SW480 (cell line): ENCODE data around the gene ZNF462.

ENCODE experiments used
- DNase-seq: peaks from one replicate; pipeline ENCODE4 v3.0.0-alpha.2; 2016; ENCODE audit warnings: low spot score

Gene ZNF462

DNA sequence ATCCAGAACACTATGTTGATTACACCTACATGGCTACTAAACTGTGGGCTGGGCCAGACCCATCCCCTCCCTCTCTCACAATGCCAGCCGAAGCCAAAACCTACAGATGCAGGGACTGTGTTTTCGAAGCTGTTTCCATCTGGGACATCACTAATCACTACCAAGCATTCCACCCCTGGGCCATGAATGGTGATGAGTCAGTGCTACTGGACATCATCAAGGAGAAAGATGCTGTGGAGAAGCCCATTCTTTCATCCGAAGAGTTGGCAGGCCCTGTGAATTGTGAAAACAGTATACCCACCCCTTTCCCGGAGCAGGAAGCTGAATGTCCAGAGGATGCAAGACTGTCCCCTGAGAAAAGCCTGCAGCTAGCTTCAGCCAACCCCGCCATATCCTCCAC is 65.0 kb downstream of the ZNF462 start:
- DNase-seq = no peak

DNA sequence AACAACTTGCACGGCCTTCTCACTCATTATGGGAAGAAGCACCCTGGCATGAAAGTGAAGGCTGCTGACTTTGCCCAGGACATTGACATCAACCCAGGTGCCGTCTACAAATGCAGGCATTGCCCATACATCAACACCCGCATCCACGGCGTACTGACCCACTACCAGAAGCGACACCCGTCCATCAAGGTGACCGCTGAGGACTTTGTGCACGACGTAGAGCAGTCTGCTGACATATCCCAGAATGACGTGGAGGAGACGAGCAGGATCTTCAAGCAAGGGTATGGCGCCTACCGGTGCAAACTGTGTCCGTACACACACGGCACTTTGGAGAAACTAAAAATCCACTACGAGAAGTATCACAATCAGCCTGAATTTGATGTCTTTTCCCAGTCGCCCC is 65.4 kb downstream of the ZNF462 start:
- DNase-seq = no peak

DNA sequence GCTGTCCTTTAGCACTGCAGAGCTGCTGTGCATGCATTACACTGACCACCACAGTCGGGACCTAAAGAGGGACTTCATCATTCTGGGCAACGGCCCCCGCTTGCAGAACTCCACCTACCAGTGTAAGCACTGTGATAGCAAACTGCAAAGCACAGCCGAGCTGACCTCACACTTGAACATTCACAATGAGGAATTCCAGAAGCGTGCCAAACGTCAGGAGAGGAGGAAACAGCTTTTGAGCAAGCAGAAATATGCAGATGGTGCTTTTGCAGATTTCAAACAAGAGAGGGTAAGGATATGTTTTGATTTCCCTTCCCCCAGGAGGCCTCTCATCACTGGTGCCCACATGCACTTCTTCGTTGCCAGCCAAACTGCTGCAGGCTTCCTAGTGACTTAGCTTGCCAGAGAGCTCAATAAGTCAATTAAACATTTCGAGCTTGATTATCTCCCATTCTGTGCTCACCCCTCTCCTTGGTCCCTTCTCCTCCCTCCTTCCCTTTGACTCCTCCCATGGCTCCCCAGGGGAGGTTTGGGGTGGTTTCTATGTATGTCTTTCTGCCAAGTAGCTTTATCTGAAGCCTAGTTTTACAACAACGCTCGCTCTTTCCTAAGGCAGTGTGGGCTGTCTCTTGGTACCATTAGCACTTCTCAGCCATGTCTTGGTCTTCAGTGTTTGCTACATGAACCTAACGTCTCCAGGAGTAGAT is 66.7 kb downstream of the ZNF462 start:
- no peak for DNase-seq

DNA sequence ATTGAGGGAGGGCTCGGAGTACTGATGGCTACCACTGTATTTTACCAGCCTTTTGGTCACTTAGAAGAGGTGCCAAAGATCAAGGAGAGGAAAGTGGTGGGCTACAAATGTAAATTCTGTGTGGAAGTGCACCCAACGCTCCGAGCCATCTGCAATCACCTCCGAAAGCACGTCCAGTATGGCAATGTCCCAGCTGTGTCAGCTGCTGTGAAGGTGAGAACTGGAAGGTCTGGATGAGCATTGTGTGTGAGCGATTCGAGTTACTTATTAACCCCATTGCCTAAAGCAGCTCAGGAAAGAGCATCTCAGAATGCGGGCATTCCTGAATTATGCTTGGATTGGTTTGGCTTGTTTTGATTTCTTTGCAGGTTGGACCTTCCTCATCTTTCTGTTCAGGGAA is 67.5 kb downstream of the ZNF462 start:
- DNase-seq = peak; percentile 6

DNA sequence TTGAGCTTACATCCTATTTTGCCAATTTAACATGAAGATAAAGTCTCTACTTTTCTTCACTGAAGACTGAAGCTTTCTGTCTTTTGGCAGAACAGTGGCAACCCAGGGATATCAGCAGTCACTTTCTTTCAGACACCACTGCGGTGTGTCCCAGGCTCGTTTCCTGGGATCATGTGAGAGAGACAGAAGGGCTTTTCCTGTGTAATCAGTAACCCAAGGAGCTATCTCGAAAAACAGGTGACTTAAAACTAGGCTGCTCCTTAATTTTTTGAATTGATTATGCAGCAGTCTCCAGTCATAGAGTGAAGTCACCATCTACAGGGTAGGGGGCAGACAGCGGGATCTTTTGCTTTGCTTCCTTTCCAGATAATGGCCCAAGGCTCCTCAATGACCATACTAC is 68.5 kb downstream of the ZNF462 start:
- DNase-seq = no peak

- DNase-seq = no peak
These were observed 69.2 kb downstream of the ZNF462 start for GRCh38 chr9:106932178-106932577.

- no peak for DNase-seq
These were observed 69.7 kb downstream of the ZNF462 start for GRCh38 chr9:106932675-106933074.

DNA sequence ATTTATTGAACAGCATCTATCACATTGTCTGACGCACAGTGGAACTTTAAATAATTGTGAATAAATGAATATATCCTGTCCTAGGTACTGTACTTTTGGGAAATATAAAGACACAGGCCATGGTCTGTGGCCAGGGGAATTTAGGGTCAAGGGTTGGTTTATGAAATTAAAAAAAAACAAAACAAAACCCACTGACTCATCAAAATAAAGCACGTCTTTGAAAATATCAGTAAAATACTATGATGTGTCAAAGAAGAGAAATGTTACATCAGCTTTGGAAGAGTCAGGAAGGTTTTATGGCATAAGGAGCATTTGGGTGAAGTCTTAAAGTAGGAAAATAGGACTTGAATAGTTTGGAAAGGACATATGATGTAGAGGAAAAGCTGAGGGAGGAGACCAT is 70.5 kb downstream of the ZNF462 start:
- DNase-seq = no peak

DNA sequence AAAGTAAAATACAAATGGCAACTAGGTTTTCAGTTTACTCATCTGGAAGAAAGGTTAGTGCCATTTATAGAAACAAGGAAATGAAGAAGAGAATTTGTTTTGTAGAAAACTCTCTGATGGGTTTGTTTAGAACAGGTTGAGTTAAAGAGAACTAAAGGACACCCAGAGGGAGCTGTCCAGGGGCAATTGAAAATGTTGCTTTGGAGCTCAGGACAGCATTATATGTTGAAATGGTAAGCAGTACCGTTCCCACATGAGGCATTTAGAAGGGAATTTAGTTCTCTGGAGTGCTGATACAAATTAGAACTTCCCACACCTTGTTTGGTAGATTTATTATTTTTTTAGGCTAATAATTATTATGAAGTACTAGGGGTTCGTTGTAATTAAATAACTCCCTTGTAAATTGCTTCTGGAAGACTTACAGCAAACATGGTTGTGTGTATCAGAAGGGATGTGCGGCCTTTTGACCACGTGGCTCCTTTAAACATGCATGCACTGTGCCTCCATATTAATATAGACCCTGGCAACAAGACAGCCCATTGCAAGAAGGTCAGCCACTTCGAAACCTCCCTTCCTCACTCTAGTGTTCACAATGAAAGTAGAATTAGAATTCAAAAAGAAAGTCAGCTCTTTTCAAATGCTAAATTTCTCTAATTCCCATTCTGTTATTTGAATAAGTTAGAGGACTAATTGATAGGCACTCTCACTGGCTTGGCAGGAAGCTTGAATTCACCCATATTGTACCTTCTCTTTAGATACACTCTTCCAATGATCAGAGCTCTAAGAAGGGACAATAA is 71.7 kb downstream of the ZNF462 start:
- DNase-seq = no peak

DNA sequence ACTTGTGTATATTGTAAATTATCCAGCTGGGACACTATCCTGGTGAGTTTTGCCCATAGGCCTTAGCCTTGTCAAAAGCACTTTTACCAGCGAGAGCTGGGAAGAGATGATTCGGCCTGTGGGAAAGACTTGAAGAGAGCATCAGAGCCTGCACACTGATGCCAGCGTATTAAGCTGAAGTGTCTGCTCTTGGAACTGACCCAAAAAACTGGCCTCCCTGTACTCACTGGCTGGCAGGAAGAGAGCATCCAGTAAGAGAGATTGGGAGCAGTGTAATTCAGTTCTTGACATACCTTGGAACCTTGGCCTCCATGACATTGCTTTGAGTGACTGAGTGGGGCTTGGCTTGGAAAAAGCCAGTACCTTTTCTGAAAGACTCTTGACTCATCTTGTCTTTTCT is 73.7 kb downstream of the ZNF462 start:
- DNase-seq = no peak

DNA sequence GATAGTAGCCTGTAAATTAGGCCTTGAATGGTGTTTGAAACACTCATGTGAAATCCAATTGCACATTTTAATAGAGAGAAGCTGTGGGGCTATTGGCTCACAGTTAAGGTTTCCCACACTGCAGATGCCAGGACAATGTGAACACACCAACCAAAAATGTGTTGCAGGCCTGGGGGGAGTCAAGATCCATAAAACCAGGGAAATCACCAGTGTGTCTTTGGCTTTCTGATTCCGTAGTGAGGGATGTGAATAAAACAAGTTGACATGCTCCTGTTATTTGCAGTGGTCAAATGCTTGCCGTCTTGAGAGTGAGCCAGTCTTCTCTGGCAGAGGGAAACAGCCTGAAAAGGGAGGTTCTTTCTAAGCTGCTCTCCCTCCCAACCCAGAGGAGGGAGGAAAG is 79.0 kb downstream of the ZNF462 start:
- DNase-seq = no peak

DNA sequence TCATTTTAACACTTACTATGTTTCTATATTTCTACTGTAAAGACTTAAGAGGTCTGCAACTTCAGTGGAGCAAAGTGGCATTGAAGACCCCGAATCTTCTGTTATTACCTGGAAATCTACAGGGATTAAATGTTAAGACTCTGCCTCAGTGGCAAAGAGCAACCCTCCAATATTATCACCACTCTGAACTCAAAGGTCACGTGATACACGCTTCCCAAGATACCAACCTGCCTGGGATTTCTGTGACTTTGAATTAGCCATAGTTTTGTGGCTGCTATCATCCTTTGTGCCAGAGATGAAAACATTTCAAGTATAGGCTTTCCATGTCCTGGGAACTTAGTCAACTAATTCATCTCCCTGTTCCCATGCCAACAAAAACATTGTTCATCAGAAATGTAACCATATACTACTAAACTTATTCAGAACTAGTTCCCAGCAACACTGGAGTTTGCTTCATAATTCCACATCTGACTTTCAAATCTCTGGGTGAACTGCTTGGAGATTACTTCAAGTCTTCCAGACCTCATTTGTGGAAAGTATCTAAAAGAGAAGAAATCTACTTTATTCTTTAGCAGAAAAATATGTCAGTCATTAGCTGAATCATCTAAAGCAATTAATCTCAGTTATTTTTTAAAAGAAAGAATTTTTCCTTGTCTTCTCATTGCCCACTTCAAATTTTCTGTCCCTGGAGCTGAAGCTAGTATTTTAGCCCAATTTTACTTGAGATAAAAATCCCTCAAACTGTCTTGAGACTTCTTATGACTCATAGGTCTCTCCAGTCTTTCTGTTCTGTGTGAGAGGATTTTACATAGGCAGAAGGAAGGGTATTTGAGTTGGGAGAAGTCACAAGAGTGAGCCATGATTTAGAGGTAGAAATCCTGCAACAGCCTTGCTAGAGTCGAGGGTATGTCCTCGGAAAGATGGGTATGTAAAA is 83.0 kb downstream of the ZNF462 start:
- no peak for DNase-seq

- DNase-seq = no peak
These were observed 84.3 kb downstream of the ZNF462 start for GRCh38 chr9:106947106-106947900.

DNA sequence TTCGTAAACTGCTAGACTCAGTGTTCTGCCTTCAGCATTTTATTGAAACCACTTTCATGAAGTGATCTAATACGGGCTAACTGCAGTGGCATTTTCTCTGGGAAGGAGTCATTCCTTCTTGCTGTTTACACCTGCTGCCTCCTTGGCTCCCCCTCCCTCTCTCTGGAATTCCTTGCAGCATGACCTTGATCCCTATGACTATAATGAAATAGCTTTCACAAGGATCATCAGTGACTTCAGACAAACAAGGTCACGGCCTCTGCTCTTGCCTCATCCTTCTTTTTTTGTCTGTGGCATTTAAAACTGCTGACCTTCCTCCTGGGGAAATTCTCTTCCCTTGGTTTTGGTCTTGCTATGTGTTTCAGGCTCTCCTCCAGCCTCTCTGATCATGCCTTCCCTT is 90.2 kb downstream of the ZNF462 start:
- DNase-seq = no peak

- DNase-seq = no peak
These were observed 91.6 kb downstream of the ZNF462 start for GRCh38 chr9:106954558-106954957.

- DNase-seq = no peak
These were observed 92.2 kb downstream of the ZNF462 start for GRCh38 chr9:106954974-106955850.

GRCh38 chr9:106956971-106957370 is 94.0 kb downstream of the ZNF462 start:
- DNase-seq = no peak

DNA sequence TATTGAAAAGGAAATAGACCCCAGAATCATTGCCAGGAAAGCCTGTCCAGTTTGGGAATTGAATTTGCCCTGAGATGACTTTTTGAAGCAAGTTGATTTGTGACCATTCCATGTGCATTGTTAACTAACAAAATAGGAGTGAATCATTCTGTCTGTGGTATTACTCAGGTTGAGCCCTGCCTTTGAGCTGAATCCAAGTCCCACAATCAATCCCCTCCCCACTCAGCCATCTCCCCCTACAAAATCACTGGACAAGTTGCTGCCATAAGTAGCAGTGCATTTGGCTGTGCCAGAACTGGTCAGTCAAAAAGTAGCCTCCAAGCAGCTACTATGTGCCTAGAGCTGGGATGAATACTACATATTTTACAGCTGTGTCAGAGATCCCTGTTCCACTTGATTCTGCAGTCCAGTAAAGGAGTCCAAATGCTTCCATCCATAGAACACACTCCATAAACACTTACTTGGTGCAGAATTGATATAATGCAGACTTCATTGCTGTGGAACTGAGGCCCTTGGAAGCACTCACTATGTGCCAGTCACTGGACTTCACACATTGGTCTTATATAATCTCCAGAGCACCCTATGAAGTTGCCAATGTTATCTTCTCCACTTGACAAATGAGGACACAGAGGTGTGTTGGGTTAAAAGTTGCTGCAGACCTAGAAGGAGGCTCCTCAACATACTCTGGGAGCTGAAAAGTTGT is 96.1 kb downstream of the ZNF462 start:
- DNase-seq = no peak

- no peak for DNase-seq
These were observed 97.3 kb downstream of the ZNF462 start for GRCh38 chr9:106960258-106960657.

- DNase-seq = no peak
These were observed 98.7 kb downstream of the ZNF462 start for GRCh38 chr9:106961623-106962022.
